NCI-H345 treated with DMSO at 0.1 percent for 48 hours (cell line): ENCODE measurements around the gene GPS2.
A peak's percentile ranks its signal among the peaks of the same experiment; 100 is the strongest.

ENCODE experiments used
- DNase-seq: peaks from one replicate; lab custom pipeline; 2025; ENCODE audit not compliant: unreplicated experiment; lab: John Stamatoyannopoulos, UW

The GPS2 gene, protein sequence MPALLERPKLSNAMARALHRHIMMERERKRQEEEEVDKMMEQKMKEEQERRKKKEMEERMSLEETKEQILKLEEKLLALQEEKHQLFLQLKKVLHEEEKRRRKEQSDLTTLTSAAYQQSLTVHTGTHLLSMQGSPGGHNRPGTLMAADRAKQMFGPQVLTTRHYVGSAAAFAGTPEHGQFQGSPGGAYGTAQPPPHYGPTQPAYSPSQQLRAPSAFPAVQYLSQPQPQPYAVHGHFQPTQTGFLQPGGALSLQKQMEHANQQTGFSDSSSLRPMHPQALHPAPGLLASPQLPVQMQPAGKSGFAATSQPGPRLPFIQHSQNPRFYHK

DNA sequence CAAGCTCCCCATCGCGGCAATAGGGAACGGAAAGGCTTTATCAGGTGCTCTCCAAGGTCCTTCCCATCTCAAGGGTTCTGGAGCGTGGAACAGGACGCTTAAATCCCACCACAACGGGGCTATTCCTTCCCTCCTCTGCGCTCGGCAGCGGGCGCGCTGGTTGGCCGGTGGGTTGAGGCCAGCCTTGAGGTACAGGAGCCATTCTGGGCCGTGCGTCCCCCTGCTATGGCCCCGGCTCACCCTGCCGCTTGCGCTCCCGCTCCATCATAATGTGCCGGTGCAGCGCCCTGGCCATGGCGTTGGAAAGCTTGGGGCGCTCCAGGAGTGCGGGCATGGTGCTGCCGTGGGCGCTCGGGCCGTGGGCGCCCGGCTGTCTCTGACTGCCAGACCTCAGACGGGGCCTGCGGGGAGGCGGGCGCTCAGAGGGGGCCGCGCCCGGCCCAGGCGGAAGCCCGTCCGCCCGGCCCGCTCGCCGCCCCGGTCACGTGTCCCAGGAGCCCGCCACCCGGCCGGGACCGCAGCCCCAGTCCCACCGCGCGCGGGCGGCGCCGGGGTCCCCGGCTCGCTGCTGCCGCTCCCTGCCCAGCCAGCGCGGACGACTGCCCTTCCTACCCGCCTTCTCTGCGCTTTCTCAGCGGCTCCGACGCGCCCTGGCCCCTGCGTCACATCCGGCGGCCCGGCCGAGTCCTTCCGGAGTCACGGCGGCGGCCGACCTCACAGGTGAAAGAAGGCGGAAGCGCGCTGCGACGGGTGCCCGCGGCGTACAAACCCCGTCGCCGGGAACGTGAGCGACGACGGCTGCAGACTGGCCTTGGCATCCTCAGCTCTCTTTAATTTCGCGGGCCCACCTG, at the start of gene GPS2:
Gene GPS2 (minus strand): TSS at position 642 of the 851 bp plus-strand sequence. CDS start 308 bp downstream, at position 334.
- DNase-seq, result peak; percentile 26

DNA sequence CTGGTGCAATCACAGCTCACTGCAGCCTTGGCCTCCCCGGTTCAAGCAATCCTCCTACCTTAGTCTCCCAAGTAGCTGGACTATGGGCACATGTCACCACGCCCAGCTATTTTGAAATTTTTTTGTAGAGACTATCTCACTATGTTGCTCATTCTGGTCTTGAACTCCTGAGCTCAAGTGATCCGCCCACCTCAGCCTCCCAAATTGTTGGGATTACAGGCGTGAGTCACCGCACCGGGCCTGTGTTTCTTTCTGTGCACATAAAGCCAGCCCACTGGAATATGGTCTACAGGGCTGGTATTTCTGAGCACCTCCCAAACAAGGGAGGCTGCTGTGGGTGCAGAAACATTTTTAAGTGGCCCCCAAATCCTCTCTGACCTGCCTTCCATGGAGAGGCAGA, 48.2 kb upstream of the GPS2 start:
- DNase-seq, result no peak

DNA sequence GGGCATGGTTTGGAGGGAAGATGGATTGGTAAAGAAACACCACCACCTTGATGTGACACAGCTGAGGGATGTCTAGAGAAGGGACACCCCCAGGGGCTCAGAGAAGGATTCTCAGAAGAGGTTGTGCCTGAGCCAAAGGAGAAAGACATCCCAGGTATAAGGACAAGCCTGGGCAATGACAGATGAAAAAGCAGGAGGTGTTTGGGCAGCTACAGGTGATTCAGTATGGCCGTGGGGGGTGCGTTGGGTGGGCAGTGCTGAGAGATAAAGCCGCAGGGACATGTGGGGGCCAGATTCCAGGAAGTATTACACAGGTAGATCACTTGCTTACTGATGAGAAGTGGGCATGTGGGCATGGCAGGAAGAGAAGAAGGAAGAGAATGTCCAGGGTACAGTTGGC, 46.7 kb upstream of the GPS2 start:
- DNase-seq, result no peak

DNA sequence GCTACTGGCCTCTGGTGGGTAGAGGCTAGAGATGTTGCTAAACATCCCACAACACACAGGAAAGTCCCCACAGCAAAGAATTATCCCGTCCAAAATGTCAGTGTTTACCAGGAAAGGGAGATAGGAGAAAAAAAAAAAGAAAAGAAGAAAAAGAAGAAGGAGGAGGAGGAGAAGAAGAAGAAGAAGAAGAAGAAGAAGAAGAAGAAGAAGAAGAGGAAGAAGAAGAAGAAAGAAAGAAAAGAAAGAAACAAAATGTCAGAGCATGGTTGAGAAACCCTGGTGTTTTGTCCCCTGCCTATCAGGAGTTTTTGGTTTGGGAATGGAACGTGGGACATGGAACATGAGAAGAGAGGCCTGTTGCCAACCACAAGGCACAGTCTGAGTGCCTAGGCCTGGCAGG, 42.2 kb upstream of the GPS2 start:
- DNase-seq, result no peak

DNA sequence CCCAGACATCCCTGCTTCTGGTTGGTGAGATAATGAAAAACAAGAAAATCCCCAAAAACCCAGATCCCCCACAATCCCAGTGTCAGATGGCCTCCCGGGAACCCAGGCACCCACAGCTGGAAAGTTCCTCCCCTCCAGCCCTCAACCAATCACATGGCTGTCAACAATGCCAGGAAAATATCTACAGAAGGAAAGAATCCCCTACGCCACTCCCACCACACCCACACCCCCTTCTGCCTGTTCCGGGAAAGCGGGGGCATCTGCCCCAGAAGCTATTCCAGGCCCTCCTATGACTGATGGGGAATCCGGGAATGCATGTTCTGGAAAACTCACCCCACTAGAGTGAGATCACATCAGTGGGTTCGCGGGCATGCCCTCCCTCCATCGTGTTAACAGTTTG, 41.6 kb upstream of the GPS2 start:
- DNase-seq, result no peak

DNA sequence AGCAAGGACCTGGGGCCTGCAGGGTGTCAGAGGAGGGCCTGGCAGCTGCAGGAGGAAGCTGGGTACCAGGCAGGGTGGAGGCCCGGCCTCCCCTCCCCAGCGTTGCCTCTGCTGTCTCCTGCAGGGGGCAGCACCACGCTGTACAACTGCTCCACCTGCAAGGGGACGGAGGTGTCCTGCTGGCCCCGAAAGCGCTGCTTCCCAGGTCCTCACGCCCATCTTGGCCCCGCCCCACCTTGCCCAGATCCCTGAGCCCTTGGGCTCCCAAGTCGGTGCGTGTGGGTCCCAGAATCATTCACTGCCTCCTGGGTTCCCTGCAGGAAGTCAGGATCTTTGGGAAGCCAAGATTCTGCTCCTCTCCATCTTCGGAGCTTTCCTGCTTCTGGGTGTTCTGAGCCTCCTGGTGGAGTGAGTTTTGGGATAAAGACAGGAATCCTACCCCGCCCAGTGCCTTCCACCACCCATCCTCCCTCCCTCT, 41.0 kb upstream of the GPS2 start:
- DNase-seq, result peak; percentile 21

DNA sequence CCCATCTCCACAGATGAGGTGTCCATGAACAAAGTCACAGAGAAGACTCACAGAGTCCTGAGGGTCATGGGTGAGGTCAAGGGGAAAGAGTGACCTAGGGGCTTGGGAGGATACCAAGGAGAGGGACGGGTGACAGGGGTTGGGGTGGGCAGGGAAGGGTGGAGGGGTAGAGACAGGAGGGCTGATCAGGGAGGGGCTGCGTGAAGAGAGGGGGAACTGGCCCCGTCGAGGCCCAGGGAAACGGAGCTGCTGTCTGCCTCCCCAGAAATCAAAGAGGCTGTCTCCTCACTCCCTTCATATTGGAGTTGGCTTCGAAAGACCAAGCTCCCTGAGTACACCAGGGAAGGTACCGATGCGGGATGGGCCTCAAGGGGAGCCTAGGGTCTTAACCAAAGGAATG, 40.4 kb upstream of the GPS2 start:
- no peak for DNase-seq

DNA sequence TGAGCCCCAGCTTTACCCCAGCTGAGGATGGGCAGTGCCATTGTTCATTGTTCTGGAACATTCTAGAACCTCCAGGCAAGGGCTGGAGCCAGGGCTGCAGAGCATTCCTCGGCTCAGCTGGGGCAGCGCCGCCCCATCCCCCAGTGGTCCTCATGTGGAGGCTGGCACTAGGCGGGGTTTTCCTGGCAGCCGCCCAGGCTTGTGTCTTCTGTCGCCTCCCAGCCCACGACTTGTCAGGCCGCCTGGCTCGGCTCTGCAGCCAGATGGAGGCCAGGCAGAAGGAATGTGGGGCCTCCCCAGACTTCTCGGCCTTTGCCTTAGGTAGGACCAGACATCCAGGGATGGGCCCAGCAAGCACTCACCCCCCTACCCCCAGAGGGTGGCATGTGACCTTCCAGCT, 39.9 kb upstream of the GPS2 start, which contains the start of gene TMEM95:
Gene TMEM95 (plus strand): TSS at position 104 of the 400 bp plus-strand sequence. CDS start 49 bp downstream, at position 153.
- no peak for DNase-seq

DNA sequence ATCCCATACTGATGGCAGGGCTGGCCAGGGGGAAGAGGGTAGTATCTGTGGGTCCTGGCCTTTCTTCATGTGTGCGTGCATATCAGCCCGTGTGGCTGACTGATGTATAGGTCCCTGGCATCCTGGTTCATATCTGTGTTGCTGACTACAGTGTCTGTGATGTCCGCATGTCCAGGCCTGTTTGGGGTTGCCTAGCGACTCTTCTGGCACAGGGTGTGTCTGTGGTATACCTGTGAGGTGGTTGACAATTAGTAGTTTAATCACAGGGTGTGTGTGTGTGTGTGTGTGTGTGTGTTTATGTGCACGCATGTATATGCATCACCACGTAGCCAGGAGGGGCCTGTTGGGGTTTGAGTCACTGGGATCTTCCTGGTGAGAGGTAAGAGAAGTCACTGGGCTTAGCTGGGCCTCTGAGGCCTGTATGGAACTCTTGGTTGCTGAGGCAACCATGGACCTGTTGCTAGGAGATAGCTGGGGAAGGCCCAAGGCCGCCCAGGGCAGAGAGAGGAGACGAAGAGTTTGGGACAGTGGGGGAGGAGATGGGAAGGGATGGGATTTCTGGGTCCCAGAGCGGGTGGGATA, 39.2 kb upstream of the GPS2 start:
- no peak for DNase-seq

DNA sequence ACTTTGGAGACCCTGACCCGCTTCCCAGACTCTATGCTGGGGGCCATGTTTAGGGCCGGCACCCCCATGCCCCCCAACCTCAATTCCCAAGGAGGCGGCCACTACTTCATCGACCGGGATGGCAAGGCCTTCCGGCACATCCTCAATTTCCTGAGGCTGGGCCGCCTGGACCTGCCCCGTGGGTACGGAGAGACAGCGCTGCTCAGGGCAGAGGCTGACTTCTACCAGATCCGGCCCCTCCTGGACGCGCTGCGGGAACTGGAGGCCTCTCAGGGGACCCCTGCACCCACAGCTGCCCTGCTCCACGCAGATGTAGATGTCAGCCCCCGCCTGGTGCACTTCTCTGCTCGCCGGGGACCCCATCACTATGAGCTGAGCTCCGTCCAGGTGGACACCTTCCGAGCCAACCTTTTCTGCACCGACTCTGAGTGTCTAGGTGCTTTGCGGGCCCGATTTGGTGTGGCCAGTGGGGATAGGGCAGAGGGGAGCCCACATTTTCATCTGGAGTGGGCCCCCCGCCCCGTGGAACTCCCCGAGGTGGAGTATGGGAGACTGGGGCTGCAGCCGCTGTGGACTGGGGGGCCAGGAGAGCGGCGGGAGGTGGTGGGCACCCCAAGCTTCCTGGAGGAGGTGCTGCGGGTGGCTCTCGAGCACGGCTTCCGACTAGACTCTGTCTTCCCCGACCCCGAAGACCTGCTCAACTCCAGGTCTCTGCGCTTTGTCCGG, 37.9 kb upstream of the GPS2 start:
- DNase-seq, result no peak

DNA sequence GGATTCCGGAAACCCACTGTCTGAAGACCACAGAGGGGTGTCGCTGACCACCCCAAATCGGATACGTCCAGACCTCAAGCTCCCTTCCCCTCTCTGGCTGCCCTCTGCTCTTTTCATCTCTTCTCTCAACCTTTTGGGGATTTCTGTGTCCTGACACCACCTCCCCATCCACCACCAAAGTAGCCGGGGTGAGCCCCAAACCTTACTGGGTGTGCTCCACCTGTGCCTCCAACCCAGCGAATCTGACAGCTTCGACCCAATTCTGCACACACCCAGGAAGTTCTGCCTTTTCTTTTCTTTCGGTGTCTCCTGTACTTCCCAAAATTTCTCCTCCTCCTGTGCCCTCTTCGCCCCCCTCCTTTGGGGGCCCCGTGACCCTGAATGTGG, 37.3 kb upstream of the GPS2 start:
- no peak for DNase-seq

DNA sequence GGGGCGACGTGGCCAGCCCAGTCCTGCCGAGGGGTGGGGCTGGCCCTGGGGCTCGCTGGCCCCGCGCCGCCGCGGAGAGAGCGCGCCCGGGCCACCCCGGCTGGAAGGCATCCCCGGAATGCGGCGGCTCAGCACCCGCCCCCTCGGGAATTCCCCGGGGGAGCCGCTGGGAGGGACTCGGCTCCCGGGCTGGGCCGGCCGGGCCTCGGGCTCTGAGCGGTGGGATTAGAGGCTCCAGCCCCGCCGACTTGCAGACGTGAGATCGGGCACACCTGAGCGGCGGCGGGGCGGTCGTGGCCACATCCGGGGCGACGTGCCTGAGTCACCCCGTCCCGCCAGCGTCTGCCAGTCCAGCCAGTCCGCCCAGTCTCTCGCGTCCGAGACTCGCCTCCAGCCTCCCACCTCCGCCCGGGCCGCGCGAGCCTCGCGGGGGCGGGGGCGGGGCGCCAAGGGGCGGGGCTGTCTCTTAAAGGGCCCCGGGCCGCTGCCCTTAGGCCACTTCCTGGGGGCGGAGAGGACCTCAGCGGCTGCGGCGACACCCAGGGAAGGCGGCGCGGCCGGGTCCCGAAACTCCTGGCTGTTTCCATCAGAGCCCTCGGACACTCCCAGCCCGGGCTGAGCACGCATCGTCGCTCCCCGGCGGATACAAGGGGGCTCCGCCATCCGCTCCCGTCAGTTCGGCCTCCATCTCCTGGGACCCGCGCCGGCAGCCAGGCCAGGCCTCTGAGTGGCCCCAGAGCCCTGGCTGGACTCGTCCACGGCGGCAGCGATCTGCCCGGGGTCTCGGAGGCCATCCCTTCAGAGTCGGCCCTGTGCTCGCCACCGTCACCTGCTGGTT, 36.7 kb upstream of the GPS2 start, which contains the start of gene KCTD11:
Gene KCTD11 (plus strand): TSS at position 498 of the 838 bp plus-strand sequence.
- DNase-seq, result no peak

DNA sequence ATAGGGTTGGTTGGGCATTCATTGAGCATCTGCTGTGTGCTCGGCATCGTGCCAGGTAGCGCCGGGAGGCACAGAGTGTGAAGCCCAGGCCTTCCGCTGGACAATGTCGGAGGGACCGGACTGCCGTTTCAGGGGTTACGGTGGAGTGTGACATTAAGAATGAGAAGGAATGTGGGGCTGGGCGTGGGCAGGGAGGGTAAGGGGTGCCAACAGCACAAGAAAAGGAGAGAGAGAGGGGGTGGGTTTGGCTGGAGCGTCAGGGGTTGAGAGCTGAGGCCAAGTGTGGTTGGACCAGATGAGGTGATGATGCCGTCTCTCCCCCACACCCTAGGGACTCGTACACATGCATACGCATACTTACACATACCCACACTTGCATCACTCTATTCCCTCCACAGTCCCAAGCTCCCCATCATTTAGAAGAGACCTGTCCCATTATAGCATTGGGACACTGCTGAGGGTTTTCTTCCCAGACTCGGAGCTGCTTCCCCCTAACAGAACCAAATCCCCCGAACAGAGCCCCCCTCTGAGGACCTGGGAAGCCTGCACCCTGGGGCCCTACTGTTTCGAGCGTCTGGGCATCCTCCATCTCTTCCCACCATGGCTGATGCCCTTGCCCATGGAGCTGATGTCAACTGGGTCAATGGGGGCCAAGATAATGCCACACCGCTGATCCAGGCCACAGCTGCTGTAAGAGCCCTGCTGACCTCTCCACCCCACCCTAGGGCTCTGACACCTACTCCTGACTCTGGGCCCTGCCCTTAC, 33.5 kb upstream of the GPS2 start:
- no peak for DNase-seq

DNA sequence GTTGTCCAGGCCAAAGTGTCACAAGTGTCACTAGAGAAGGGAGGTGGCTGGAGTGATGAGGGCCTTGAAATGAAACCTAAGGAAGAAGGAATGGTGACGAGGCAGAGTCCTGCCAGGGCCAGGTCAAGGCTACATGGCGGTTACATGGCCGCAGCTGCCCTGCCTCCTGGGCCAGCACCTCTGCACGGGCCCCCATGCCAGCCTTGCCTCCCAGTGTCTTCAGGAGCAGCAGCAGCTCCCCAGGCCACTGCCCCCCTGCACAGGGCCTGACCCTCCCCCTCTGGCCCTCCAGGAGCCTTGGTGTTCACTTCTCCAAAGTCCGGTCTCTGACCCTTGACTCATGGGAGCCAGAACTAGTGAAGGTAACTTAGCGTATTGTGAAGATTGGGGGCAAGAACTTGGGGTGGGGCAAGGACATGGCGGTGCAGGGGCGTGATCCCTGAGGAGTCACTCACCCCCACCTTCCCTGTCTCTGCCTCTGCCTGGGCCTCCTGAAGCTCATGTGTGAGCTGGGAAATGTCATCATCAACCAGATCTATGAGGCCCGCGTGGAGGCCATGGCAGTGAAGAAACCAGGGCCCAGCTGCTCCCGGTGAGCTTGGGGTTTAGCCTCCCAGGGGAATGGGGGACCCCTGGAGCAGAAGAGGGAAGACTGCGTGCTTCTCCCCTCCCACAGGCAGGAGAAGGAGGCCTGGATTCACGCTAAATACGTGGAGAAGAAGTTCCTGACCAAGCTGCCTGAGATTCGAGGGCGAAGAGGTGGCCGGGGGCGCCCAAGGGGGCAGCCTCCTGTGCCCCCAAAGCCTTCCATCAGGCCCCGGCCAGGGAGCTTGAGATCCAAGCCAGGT, 32.7 kb upstream of the GPS2 start:
- no peak for DNase-seq

DNA sequence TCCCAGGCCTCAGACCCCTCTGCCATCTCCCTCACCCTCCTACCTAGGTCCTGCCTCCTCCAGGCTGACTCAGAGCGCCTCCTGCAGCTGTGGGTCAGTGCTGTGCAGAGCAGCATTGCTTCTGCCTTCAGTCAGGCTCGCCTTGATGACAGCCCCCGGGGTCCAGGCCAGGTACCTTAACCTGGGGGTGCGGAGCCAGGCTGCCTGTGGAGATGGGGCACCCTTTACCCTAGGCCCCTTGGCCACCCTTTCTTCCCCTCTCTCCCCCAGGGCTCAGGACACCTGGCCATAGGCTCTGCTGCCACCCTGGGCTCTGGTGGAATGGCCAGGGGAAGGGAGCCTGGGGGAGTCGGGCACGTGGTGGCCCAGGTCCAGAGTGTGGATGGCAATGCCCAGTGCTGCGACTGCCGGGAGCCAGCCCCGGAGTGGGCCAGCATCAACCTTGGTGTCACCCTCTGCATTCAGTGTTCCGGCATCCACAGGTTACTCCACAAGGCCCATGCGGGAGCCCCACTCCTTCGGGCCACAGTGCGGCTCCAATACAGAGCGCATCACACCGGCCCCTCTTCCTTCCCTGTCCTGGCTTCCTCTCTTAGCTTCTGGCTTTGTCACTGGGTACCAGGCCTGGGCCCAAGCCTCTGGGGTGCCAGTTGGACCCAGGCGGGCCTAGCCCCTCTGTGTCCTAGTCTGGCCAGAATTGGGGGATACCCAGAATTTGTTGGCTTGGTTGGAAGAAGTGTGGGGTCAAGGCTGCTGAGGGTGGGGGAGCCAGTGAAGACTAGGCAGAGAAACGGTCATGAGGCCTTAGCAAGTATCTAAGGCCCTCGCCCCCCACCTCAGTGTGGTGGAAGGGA, 31.8 kb upstream of the GPS2 start:
- no peak for DNase-seq

DNA sequence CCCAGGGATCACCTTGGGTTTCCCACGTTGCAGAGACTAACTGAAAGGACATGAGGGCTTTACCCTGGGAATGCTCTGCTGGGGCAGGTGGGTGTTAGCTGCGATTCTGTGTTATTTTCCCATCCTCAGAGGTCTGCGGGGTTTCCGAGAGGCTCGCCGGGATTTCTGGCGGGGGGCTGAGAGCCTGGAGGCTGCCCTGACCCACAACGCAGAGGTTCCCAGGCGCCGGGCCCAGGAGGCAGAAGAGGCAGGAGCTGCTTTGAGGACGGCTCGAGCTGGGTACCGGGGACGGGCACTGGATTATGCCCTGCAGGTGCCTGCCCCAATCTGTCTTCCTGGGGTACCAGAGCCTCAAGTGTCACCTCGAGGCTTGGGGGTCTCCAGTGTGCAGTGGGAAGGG, 28.1 kb upstream of the GPS2 start:
- no peak for DNase-seq

DNA sequence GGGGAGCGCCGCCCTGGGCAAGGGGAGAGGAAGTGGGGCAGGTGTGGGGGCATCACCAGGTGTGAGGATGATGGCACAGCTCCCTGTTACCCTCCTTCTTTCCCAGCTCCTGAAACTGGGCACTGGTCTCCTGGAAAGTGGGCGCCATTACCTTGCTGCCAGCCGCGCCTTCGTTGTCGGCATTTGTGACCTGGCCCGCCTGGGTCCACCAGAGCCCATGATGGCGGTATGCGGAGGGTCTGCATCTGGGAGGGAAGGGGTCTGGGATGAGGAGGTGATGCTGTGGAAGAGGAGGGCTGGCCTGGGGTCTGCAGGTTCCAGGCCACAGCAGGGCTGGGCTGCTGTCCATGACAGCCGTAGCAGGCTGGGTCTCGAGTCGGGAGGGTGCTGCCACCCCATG, 26.7 kb upstream of the GPS2 start:
- no peak for DNase-seq

DNA sequence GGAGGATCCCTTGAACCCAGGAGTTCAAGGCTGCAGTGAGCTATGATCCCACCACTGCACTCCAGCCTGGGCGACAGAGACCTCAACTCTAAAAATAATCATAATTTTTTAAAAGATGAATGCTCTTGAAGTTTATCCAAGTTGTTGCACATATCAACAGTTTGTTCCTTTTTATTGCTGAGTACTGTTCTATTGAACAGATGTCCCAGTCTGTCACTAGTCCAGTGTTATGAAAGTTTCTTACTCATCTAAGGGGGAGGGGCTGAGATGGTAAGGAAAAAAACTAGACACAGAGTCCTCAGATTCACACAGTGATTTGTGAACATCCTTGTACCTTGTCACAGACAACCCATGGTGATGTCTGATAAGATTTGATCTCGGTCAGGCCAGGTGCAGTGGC, 25.0 kb upstream of the GPS2 start:
- DNase-seq, result no peak
